GM19099 (cell line): ENCODE data around the gene ATP2C1.

Experiments
- POLR2A ChIP-seq: IDR thresholded peaks from 3 replicates; pipeline ENCODE4 v1.6.1; 2011; ENCODE audit warnings: low read depth; ENCODE audit not compliant: insufficient read length; ENCODE audit errors: extremely low read depth

Gene ATP2C1

GRCh38 chr3:130907500-130907899 is 13.6 kb downstream of the ATP2C1 start:
- TF ChIP-seq POLR2A, result no peak

DNA sequence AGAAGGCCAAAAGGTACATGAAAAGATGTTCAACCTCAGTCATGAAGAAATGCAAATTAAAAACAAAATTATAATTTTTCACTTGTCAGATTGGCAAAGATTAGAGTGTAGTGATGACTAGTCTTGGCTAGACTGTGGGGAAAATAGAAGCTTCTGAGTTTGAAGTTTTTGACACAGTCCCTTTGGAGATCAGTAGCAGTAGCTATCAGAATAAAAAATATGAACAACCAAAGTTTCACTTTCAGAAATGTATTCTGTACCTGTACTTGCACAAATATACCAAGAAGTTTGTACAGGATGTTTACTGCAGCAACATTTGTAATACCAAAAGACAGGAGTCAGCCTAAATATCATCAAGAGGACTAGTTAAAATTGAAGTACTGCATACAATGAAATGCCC is 14.1 kb downstream of the ATP2C1 start:
- no peak for TF ChIP-seq POLR2A

- TF ChIP-seq POLR2A, result no peak
These were observed 21.8 kb downstream of the ATP2C1 start for GRCh38 chr3:130915567-130916292.

GRCh38 chr3:130916507-130917167 is 22.8 kb downstream of the ATP2C1 start:
- TF ChIP-seq POLR2A, result no peak

DNA sequence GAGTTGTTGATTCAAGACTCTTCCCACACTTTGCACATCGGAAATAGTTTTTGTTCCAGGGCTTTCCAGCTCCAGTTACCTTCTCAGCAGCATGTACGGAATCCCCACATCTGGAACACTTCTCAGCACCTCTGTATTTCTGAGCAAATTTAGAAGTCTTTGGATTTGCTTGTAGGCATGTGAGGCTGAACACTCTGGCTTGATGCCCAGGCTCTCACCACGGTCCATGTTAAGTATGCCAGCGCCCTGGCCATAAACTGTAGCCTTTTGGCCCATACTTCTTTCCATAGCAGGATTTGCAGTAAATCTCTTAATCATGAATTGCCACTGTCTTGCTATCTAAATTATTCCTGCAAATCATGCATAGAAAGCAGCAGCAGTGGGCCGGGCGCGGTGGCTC is 24.4 kb downstream of the ATP2C1 start:
- TF ChIP-seq POLR2A, result no peak

- no peak for TF ChIP-seq POLR2A
These were observed 31.7 kb downstream of the ATP2C1 start for GRCh38 chr3:130925628-130926027.

DNA sequence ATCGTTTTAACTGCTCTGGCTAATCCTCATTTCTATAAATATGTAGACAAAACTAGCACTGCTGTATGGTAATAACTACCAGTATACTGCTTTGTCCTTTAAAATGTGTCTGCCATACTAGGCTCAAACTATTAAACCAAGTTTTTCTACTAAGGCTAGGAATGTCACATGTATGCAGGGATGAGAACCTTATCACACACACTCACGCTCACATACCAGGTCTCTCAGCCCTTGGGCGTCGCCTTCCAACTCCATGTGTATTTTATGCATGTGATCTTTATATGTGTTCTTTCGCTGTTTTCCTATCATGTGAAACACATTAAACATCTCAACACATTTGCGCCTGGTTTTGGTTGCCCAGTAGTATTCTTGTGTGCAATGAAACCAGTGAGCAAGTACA is 32.6 kb downstream of the ATP2C1 start:
- TF ChIP-seq POLR2A, result no peak

DNA sequence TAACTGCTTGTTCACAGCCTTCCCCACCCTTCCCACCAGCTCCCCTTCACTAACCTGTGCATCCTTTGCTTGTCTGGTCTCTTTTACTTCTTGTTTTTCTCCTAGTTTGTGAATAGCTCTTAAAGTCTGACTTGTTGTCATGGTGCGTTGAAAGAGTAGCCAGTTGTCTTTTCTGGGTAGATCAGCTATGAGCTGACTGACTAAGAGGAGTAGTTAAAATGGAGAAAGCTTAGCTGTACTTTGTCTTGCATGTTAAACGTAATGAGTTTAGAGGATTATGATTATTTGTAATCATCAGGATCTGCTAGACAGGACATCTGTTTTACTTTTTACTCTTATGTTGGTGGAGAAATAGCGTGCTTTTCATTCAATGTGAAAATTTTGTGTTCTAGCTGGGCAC is 35.9 kb downstream of the ATP2C1 start:
- TF ChIP-seq POLR2A, result no peak

DNA sequence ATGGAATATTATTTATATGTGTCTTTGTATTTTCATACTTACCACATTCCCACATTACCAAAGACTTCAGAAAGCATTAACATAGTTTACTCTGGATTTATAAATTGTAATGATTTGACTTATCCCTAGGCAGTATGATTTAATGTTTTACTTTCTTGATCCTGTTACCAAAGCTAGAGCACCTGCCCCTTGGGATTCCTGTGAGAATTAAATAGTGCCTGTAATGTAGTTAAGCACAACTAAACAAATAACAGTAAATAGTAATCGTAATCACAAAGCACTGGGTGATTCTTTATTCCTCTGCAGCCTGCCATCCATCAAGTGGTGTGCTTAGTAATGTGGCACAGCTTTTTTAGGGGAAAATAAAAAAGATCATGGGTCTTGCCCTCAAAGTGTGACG is 39.1 kb downstream of the ATP2C1 start:
- TF ChIP-seq POLR2A, result no peak

DNA sequence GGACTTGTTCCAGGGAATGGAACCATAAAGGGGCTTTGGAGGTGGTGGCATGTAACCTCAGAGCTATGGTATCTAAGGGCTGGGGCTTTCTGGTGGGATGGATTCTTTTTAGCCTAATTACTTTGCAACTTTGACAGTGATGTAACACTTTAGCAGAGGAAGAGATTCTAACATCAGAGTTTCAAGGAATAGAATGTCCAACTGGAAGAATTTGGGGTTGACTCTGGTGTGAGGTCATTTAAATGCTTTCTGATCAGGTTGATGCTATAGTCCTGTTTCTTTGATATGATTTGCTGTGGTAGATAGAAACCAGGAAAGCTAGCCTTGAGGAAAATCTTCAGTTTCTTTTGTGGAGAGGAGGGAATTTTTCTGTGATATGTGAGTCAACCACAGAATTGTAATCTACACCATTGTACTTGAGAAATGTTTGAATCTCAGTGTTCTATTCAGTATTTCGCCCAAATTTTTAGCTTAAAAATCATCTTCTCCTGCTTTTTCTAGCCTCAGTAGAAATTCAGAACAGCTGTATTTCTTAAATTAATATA is 40.0 kb downstream of the ATP2C1 start:
- no peak for TF ChIP-seq POLR2A

DNA sequence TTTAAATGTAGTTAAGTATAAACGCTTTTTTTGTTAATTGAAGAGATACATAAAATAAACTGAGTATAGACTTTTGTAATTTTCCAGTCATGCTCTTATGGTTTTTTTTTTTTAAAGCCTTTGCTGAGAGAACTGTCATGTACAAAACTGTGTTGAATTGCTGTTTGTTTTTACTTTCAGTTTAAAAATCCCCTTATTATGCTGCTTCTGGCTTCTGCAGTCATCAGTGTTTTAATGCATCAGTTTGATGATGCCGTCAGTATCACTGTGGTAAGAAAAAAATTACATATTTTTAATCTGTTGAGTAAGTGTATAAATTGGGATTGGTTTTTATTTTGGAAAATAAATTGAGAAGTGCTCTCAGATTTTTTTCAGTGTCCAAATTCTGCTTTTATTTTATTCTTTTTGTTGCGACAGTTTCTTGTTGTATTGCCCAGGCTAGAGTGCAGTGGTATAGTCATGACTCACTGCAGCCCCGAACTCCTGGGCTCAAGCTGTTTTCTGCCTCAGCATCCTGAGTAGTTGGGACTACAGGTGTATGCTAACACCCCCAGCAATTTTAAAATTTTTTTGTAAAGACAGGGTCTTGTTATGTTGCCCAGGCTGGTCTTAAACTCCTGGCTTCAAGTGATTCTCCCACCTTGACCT is 40.7 kb downstream of the ATP2C1 start:
- TF ChIP-seq POLR2A, result no peak

DNA sequence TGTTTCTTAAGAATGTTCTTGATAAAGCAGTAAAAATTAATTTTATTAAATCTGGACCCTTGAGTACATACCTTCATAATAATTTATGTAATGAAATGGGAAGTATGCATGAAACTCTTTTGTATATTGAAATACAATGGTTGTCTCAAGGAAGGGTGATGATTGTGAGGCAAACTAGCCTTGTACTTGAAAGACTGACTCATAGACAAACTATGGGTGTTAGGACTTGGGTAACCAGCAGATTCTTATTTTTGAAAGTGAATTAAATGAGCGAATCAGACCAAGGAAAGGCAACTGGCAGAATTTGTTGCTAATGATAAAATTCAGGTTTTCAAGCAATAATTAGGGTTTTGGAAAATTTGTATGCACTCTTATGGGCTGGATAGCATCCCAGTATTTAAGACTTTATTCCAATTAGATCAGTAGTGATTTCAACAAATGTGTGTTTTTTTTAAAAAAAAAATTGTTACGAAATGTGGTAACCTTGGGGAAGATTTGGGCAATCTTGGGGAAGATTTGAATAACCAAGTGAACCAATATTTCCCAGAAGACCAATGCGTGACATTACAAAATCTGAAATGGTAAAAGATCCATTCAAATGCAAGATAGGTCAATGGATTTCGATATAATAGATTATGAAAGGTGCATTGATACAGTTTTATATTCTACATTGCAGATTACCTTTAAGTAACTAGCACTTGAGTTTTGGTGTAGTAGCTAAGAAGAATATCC is 42.0 kb downstream of the ATP2C1 start:
- TF ChIP-seq POLR2A, result no peak

DNA sequence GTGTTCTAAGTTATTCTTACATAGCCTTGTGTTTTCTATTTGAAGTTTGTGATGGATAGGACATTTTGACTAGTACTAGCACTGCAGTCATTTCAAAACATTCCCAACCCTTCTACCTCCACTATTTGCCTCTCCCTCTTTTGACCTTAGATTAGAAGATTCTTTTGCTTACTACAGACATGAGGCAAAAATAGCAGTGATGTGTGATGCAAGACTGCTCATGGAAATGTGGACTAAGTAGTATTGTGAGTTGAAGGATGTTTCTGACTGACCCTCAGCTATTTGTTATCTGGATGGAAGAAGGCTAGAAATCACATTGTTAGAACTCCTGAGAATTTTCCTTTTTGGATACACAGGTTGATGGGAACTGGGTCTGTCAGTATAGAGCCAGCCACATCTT is 45.9 kb downstream of the ATP2C1 start:
- no peak for TF ChIP-seq POLR2A

DNA sequence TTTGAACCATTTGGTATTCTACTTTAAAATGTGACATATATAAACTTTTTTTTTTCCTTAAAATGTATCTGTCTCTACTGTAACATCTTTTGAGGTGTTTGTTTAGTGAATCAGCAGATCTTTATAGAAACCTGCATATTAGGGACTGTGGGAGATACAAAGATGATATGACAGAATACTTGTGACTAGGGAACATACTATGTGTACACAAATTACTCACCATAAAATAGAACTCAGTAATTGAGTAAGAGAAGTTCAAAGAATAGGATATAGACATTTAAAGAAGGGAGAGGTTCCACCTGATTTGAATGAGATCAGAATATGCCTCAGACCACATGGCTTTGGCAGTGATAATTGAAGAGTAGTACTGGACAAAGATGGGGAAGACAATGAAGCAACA is 47.9 kb downstream of the ATP2C1 start:
- TF ChIP-seq POLR2A, result no peak

GRCh38 chr3:130946882-130947281 is 53.0 kb downstream of the ATP2C1 start:
- no peak for TF ChIP-seq POLR2A
